Activated T-cell treated with anti-CD3 and anti-CD28 coated beads for 24 hours (primary cell): ENCODE data around the gene EARS2.
"Not testable (repeated sequence)": the region's sequence is repeated elsewhere in the genome, so short reads cannot be mapped to it uniquely, and the experiment has no call there.

ENCODE experiments used
- DNase-seq: peaks from one replicate; pipeline ENCODE4 v3.0.0-alpha.2; 2020; ENCODE audit warnings: low read depth

The EARS2 gene

DNA sequence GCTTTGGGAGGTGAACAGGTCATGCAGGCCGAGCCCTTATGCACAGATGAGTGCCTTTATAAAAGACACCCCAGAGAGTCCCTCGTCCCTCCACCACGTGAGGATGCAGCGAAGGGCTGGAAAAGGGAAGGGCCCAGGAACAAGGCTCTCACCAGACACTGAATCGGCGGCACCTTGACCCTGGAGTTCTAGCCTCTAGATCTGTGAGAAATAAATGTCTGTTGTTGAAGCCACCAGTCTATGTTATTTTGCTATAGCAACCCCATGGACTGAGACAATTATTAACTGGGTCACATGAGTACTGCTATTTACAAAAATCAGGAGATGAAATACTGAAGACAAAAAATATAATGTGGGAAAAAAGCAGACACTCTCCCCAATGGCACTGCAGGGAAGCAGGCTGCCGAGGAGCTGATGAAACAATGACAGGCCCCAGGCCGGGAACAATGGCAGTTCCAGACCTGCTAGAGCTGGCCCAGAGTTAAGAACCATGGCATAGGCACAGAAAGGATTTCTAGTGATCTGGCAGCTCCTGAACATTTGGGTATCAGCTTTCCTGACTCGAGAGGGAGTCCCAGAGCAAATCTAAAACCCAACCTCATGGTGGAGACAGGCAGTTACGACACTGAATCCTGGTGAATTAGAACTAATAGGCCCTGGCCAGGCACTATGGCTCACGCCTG lies 29.0 kb downstream of the EARS2 start:
- no peak for DNase-seq

DNA sequence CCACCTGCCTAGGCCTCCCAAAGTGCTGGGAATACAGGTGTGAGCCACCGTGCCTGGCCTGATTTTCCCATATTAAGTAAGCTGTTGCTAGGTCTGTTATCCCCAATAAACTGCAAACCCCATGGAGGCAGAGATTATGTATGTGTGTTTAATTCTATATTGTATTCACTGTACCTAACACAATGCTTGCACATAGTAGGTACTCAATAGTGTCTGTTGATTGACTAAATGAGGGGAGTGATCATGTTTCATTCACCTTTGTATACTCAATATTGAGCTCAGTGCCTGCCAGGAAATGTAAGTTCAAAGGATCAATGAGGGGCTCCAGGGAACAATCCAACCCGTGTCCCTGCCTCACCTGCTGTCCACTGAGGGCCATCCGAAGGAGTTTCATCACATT lies 32.3 kb downstream of the EARS2 start:
- no peak for DNase-seq

DNA sequence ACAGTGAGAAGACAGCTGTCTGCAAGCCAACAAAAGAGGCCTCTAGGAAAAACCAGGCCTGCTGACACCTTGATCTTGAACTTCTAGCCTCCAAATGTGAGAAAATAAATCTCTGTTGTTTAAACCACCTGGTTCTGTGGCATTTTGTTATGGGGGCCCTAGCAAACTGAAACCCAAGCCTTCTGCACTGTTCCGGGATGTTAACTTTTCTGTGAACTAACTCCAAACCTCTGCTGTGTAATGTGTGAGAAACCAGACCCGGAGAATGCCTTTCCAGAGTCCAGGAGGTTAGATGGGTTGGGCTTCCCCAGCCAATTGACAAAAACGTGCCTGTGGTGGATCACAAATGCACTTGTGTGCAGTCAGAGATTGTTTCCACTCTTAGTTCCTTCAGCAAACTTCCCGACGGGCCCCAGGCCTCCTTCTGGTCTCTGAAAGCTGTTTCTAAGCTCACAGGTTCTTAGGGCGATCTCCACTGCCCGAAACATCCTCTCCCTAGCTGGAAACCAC lies 33.2 kb downstream of the EARS2 start:
- DNase-seq: no peak

DNA sequence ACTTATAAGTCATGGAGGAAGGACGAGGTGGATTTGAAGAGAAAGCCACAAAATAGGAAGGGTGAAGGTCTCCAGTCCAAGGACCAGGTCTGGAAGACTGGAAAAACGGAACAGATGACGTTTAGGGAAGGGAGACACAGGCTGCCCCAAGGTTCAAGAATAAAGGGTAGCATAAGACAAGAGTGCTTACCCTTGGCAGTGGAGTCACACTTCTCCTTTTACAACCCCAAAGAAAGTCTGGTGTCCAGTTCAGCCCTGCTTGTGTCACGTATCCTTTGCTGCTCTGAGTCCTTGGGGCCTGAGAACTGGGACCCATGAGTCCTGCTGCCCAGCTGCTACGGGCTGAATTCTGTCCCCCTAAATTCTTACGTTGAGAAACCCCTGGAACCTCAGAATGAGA lies 33.8 kb downstream of the EARS2 start:
- DNase-seq: no peak

DNA sequence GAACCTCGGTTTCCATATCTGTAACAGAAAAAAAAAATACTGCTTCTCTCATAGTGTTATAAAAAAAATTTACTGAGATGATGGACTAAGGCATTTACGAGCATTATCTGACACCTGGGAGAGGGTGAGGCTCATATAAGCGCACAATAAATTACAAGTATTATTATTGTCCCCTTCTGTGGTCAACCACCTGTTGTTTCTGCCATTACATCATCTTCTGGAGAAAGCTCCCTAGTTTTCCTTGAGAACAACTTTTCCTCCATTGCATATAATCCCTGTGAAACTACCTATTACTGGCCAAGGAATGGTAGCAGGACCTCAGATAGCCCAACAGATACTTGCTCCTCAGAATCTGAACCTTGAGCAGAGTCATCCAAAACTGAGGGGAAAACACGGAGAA lies 35.2 kb downstream of the EARS2 start:
- DNase-seq: no peak

DNA sequence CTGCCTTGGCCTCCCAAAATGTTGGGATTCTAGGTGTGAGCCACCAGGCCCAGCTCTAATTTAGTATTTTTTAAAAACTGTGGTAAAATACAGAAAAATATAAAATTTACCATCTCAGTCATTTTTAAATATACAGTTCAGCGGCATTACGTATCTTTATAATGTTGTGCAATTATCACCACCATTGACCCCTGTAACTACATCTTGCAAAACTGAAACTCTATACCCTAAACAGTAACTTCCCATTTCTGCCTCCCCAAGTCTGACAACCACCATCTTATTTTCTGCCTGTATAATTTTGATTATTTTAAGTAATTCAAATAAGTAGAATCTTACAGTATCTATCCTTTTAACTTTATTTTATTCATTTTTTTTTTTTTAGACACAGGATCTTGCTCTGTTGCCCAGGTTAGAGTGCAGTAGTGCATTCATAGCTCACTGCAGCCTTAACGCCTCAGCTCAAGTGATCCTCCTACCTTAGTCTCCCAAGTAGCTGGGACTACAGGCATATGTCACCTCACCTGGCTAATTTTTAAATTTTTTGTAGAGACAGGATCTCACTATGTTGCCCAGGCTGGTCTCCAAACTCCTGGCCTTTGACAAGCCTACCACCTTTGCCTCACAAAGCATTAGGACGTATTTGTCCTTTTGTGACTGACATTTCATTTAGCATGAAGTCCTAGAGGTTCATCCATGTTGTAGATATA lies 36.0 kb downstream of the EARS2 start:
- no peak for DNase-seq

DNA sequence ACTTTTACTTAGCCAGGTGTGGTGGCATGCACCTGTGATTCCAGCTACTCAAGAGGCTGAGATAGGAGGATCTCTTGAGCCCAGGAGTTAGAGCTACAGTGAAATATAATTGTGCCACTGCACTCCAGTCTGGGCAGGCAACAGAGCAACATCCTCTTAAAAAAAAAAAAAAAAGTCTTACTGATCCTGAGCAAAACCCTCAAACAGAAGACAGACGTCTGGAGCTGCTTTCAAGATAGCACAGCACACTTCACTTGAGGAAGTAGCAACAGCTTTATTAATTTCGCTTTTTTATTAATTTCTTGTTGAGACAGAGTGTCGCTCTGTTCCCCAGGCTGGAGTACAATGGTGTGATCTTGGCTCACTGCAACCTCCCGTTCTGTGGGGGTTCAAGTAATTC lies 36.6 kb downstream of the EARS2 start:
- DNase-seq: no peak

DNA sequence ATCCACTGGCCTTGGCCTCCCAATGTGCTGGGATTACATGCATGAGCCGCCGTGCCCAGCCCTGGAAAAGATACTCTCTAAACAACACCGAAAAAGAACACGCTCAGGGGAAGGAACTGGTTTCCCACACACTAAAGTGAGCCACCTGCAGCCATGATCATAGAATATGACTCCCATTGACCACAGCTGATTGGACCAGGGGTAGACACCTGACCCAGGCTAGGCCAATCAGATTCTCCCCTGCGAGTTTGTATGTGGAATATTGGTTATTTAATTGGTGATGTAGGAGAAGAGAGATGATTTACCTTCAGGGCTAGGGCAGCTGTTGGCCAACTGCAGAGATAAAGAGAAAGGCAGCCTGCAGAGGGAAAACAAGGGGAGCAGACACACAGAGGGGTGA lies 37.9 kb downstream of the EARS2 start:
- no peak for DNase-seq

DNA sequence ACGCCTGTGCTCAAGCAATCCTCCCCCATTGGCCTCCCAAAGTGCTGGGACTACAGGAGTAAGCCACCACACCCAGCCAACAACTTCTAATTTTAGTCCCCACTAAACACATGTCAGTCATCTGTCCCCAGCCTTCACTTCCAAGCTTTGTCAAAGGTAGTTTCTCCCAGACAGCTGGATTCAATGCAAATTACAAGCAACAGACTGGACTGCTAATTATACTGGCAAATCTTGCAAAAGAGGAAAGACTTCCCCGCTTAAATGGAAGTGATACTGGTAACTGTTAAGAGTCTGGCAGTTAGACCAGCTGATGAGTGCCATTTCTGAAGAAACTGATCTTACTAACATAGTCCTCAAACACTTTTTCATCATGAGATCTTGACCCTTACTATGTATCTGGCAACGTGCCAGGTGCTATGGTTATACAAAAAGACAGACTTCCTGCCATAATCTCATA lies 38.7 kb downstream of the EARS2 start:
- no peak for DNase-seq

DNA sequence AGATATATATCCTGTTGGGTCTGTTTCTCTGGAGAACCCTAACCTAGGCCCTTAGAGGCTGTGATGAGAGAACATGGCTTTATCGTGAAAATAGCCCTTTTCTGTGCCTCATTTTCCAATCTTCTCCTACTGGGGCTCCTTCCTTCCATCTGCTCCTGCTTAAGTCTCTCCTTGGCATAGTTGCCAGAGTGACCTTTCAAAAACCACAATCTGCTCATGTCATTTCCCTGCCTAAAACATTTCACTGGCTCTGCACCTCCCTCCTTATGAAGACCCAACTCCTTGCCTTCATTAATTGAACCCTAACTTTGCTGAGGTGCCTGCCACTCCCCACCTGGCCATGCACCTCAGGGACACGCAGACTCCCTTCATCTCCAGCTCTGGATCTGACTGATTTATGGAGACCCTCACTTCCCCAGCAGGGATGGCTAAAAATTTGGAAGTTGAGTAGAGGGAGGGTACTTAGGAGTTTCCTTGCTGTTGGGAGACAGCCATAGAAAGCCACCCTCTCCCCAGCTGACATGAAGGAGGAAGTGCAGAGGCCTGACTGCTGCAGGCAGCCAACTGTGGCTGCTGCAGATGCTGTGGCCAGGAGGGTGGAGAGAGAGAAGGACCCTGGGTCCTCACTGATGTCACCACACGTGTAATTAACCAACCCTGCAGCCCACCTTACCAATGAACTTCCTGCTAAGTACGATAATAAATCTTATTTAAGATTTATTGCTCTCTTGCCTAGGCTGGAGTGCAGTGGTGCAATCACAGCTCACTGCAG lies 40.6 kb downstream of the EARS2 start:
- no peak for DNase-seq

DNA sequence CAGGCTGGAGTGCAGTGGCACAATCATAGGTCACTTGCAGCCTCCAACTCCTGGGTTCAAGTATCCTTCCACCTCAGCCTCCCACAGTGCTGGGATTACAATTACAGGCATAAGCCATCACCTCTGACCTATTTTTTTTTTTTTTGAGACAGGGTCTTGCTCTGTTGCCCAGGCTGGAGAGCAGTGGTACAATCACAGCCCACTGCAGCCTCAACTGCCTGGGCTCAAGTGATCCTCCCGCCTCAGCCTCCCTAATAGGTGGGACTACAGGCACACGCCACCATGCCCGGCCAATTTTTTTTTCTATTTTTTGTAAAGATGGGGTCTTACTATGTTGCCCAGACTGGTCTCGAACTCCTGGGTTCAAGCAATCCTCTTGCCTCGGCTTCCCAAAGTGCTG lies 41.3 kb downstream of the EARS2 start:
- no peak for DNase-seq

DNA sequence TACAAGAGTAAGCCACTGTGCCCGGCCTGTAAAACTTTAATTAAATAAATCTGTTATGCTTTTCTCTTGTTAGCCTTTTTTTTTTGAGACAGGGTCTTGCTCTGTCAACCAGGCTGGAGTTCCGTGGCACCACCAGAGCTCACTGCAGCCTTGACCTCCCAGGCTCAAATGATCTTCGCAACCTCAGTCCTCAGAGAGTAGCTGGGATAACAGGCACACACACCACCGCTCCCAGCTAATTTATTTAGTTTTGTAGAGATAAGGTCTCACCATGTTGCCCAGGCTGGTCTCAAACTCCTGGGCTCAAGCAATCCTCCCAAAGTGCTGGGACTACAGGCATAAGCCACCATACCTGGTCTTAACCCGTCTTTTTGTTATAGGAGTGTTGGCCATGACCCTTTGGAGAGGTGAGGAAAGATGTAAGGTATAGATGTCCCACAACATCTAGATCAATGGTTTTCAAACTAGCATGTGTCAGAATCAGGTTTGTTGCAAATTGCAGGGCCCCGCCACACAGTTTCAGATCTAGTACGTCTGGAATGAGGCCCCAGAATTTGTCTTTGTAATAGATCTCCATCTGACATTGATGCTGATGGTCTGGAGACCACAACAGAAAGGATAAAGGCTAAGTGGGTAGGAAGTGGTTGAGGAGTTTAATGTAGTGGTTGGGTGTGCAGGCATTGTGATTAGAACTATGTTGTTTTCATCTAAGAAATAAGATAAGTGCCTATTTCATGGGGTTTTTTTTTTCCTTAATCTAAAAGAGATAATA lies 42.6 kb downstream of the EARS2 start:
- DNase-seq: peak; percentile 8

DNA sequence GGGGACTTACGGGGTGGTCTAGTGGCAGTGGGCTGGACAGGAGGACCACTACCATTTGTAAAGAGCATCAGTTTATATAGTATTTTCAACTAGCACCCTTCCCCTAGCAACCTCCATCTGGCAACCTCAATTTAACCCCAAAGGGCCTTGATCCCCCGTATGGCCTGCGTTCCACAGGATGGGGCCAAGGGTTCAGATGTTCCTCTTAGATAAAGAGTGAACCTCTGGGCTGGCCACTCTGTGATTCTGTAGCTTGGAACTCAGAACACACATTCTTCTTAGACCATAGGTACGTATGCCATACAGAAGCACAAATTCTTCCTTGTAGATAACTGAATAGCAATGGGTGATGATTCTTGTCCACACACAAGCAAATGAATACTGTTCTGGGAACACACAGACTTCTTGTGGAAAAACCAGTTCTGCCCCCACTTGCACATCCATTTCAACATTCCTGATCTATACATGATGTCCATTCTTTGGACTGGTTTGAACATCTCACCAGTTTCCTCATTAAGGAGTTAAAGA lies 44.9 kb downstream of the EARS2 start:
- DNase-seq: no peak

DNA sequence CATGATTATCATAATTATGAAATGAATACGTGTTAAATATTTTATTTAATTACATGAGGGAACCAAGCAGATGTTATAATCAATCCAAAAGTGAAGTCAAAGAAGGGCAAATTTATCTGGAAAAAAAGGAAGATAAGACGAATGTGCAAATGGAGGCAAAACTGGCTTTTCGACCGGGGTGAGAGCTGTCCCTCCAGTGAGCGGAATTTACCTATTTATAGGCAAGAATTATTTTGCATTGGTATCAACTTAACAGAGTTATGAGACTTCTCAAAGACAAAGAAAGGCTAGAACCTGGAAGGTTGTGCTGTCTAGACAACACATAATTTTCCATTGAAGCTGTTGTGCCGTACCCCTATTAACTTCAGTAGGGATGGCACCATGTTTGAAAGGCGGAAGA lies 45.4 kb downstream of the EARS2 start:
- no peak for DNase-seq

DNA sequence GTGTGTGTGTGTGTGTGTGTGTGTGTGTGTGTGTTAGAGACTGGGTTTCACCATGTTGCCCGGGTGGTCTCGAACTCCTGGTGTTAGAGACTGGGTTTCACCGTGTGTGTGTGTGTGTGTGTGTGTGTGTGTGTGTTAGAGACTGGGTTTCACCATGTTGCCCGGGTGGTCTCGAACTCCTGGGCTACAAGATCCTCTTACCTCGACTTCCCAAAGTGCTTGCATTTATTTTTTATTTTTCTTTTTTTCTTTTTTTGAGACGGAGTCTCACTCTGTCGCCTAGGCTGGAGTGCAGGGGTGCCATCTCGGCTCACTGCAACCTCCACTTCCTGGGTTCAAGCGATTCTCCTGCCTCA lies 46.3 kb downstream of the EARS2 start:
- not testable (repeated sequence) for DNase-seq

DNA sequence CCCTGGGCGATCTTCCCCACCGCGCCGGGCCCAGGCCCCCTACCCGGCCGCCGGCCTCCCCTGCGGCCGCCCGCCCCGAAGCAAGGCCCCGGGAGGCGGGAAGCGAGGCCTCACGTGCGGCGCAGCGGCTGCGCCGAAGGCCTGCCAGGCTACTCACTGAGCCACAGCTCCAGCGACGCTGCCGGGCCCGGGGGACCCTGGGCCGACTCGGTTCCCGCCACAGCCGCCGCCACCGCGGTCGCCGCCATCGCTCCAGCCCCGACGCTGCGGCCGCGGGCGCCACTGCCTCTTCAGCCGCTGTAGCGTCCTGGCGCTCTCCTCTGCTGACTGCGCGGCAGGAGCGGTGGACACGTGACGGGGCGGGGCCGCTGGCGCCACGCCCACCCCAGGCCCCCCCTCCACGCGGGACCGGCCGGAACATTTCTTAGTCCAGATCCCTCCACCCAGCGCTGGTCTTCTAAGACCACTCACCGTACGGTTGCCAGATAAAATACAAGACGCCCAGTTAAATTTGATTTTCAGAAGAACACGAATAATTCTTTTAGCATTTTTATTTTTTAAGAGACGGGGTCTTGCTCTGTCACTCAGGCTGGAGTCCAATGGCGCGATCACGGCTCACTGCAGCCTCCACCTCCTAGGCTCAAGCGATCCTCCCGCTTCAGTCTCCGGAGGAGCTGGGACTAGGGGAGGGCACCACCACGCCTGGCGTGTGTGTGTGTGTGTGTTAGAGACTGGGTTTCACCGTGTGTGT lies 46.8 kb downstream of the EARS2 start, which contains the start of gene GGA2:
TSS of gene GGA2 (minus strand) at position 331 of the 751 bp plus-strand sequence. CDS start at position 248, 83 bp downstream.
- DNase-seq: peak; percentile 76

DNA sequence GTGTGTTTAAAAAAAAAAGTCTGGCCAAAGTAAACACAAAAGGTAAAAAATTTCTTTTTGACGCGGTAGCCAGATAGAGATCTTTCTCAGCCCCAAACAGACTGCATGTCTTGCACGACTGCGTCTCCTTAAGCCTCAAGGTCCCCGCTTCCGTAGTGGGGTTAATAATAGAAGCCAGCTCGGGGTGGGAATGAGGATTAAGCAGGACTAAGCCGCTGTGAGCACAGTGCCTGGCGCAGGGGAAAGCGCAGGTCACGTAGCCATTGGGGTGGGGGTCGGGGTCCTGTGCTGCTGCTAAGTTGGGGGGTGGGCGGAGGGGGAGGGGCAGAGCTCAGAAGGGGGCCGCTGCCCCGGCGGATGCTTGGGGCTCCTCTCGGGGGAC lies 47.4 kb downstream of the EARS2 start:
- peak; percentile 7 for DNase-seq

DNA sequence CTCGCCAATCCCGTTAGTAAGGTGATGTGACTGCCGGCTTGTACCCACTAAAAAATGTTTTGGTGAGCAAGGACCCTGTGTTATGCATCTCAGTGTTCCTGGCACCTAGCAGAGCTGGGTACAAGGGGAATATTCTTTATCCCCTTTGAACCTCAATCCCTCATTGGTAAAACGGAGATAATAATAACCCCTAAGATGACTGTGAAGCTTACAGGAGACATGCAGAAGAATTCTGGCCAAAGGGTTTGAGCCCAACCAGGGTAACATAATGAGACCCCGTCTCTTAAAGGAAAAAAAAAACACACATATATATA lies 47.8 kb downstream of the EARS2 start:
- DNase-seq: no peak

DNA sequence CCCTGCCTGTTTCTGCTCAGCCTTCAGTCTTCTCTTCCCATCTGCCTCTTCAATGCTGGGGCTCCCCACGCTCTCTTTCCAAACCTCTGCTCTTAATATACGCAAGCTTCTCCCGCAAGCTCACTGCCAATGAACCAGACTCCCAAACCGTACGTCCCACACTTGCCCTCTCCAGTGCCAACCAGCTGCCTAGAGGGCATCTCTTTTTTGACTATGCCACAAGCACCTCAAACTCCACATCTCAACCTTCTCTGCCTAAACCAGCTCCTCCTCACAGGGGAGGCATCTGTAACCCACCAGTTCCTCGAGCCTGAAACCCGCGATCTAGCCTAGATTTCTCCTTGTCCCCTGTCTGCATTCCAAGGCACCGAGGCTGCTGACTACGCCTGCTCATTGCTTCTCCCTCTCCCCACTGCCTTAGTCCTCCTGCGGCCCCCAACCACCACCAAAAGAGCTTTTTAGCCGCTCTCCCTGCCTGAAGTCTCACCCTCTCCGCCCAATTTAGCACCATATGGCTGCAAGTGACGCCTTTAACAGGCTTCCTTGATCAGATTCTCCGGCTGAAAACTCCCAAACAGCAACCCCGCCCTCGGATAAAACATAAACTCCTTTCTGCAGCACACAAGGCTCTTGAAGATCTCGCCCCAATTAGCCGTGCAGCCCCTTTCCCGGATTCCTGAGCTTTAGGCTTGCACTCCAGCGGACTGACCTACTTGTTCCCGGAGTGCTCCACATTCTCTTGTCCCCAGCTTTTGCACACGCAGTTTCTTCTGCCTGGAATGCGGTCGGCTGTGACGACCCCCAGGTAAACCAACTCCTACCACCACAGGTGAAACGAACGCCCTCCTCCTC lies 48.3 kb downstream of the EARS2 start:
- no peak for DNase-seq

DNA sequence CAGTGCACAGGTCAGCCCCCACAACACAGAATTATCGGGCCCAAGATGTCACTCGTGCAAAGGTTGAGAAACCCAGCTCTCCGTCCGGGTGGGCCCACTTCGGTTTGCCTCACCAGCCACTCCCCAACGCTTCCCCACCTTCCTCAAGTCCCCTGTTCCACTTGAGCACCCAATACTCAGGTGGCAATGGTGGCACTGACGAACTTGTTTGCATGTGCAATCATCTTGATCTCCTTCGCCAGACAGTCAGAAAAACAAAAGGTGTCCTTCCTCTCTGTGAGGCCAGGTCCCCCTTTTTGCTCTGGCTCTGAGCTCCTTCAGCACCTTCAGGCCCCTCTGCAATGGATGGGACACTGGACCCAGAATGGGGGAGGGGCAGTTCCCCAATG lies 50.5 kb downstream of the EARS2 start:
- no peak for DNase-seq
